Subcutaneous adipose tissue (tissue), 4 donors: Measurements from ENCODE around the gene MCMBP. TPM values are rescaled to one million over a fixed set of nuclear protein-coding genes. Genes with fewer than 3 reads are reported as not detected.

Source experiments
- CTCF ChIP-seq: fragments of 450-650 bp; IDR thresholded peaks from one replicate; pipeline ENCODE4 v1.5.1; 2016; ENCODE audit warnings: low read depth, mild to moderate bottlenecking, control low read depth, antibody characterized with exemption, moderate library complexity
- total RNA-seq, 4 donors: library from RNA; depleted of rRNA; stranded (reverse); fragments of >200 nt; gene quantifications; one replicate each; pipeline ENCODE4 v1.1.0, GENCODE V29; 2016

Gene MCMBP
- total RNA-seq, 4 donors from 2014 or later = 42.6 to 60.2 (median 47.3) TPM

DNA sequence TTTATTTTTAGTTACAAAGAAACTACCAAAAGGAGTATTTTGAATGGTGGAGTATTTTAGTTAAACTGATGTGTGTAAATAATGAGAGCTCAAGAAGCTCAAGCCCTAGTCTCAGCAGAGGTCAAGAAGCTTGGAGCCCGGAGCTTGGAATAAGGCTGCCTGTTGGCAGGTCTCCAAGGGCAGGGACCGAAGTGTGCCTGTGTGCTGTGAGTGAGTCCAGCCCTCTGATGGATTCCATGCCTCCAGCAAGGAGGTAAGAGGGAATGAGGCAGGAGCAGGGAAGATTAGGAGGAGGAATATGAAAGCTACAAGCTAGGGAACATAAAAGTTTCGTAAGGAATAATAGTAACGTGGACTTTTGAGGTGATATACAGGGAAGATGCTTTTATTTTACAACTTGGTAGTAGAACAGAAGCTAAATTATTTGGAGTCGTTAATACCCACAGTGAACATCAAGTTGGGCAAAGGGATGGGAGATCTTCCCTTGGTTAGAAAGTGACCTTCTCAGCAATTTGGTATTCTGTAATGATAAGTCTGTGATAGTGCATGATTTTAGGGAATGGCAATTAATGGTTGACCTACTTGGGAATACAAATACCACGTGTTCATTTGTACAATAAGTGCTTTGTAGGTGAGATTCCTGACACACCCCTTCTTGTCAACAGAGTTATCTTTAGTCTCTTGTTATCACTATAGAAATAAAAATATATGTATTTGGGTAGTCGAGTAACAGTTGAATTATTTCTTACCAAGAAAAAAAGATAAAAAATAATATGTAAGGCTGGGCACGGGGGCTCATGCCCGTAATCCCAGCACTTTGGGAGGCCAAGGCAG is 24.5 kb upstream of the MCMBP start:
- TF ChIP-seq CTCF = no peak

DNA sequence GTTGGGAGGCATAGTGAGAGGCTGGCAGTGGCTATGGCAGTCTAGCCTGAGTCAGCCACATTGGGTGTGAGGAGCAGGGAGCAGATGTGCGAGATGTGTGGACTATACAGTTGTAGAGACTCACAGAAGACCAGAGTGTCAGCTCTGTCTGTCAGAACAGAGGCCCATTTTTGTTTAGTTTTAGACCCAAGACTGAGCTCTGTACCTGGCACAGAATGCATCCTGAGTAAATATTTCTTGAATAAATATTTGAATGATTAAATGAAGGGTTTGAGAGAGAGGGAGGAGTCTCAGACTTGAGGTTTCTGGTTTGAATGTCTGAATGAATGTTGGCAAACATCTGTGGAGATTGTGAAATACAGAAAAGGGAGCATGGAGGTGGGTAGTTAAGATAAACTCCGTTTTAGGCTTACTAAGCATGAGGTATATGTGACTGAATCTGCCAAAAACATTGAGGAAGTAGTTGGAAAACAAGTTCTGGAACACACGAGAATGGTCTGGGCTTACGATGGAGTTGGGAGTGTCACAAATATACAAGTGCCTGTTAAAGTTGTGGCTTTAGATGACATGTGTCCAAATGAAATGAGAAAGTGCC is 23.5 kb upstream of the MCMBP start:
- no peak for TF ChIP-seq CTCF

- no peak for TF ChIP-seq CTCF
Measured at GRCh38 chr10:119893845-119894427, 21.3 kb upstream of the MCMBP start.

DNA sequence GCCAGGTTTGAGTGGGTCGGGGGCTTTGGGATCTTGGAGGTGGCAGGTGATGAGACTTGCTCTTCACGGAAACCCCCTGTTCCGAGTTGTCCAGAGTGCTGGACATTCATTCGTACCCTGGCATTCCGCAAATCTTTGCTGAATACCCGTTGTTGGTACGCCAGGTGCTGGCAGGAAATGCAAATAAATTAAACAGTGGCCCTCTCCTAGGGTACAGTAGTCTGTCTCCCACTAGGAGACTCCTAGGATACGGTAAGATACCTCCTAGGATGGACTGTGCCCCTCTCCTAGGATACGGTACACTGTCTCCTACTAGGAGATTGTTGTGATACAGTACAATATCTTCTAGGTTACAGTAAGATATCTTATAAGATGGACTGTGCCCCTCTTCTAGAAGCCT is 20.4 kb upstream of the MCMBP start:
- no peak for TF ChIP-seq CTCF

DNA sequence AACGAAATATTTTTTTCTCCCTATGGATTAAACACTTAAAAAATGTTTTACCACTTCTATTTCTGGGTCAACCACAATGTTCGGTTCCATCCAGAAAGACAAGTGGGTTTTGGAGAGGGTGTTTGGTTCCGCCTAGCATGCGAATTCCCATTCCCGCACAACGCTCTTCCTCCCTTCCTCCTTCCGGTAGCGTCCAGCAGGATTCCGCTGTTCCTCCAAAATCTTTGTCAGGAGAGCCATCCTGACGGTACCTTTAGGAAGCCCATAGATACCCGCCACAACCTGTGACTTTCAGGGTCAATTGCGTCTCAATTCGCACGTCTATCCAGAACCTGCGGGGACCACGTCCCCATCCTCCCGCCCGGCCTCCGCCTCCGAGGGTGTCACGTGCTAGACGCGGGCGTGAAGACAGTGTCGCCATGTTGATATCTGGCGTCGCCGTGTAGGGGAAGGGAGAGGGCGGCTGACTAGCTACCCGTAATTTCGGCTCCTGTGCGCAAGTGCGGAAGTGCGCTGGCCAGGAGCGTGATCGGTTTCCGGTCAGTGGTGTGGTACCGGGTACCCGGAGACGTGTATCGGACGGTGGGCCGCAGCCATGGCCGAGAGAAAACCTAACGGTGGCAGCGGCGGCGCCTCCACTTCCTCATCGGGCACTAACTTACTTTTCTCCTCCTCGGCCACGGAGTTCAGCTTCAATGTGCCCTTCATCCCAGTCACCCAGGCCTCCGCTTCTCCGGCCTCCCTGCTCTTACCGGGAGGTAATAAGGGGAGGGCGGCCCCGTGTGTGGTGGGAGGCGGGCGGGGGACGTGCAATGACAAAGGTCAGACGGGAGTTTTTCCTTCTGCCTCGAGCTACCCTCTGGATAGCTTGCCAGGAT is 19.8 kb upstream of the MCMBP start, which contains the start of gene SEC23IP:
TSS of gene SEC23IP (plus strand) at position 543 of the 878 bp plus-strand sequence. CDS start at position 596, 53 bp downstream.
- TF ChIP-seq CTCF = no peak

- TF ChIP-seq CTCF = no peak
Measured at GRCh38 chr10:119878524-119878923, 5.9 kb upstream of the MCMBP start.
